Measurements from ENCODE around the gene CEP78. TPM values are rescaled to one million over a fixed set of nuclear protein-coding genes. Genes with fewer than 3 reads are reported as not detected.
"Not testable (repeated sequence)": the region's sequence is repeated elsewhere in the genome, so short reads cannot be mapped to it uniquely, and the experiment has no call there.

Gene CEP78
- total and polyA plus RNA-seq, 7 donors: 1.8 to 4.3 (median 3.0) TPM

GRCh38 chr9:78189461-78189860 is 46.4 kb upstream of the CEP78 start:
- WGBS, 3 donors: 76 to 82% (median 82%) methylated on average over 5 of the region's 5 CpGs
- ATAC-seq (no peak), DNase-seq (no peak)
- intact Hi-C loops (cut with DNase I): no loop called here
- H3K36me3 ChIP-seq (ENCODE audit: insufficient read depth in 1 of 2, low read depth in 1 of 2): no peaks in the 10 kb centered on the region
- no peaks in the 10 kb centered on the region for H3K27me3 ChIP-seq (ENCODE audit: insufficient read depth in 3 of 3, low read length in 2 of 3)
- no peak for TF ChIP-seq CTCF (IDR thresholded peaks at IDR 0.05)
- H3K4me1 ChIP-seq: no peaks in the 10 kb centered on the region
- no peak overlapping the region for H3K27ac ChIP-seq
- no peaks in the 10 kb centered on the region for H3K9me3 ChIP-seq
- no peak overlapping the region for H3K4me3 ChIP-seq

GRCh38 chr9:78191931-78192330 is 43.9 kb upstream of the CEP78 start:
- Histone ChIP-seq H3K4me1 (no peaks in the 10 kb centered on the region), H3K27me3 (ENCODE audit: insufficient read depth in 3 of 3, low read length in 2 of 3) (no peaks in the 10 kb centered on the region), H3K9me3 (no peaks in the 10 kb centered on the region), H3K36me3 (ENCODE audit: insufficient read depth in 1 of 2, low read depth in 1 of 2) (no peaks in the 10 kb centered on the region), H3K27ac (no peak overlapping the region), H3K4me3 (no peak overlapping the region)
- no peak for TF ChIP-seq CTCF (IDR thresholded peaks at IDR 0.05)
- ATAC-seq (no peak), DNase-seq (no peak)
- intact Hi-C loops (cut with DNase I): no loop called here

GRCh38 chr9:78196258-78196657 is 39.6 kb upstream of the CEP78 start:
- Histone ChIP-seq H3K4me3 (no peak overlapping the region), H3K27me3 (ENCODE audit: insufficient read depth in 3 of 3, low read length in 2 of 3) (no peaks in the 10 kb centered on the region), H3K4me1 (no peaks in the 10 kb centered on the region), H3K9me3 (no peaks in the 10 kb centered on the region), H3K36me3 (ENCODE audit: insufficient read depth in 1 of 2, low read depth in 1 of 2) (no peaks in the 10 kb centered on the region), H3K27ac (no peak overlapping the region)
- TF ChIP-seq CTCF (IDR thresholded peaks at IDR 0.05): no peak
- intact Hi-C loops (cut with DNase I): no loop called here
- DNase-seq: no peak
- 88 to 92% (median 91%) methylated on average over 1 of the region's 1 CpG for WGBS, 3 donors
- ATAC-seq: no peak

- peak; percentile 18 to 51 for DNase-seq
- WGBS, 3 donors: 51 to 62% (median 61%) methylated on average over 16 of the region's 16 CpGs
- H3K4me3 ChIP-seq: not testable (repeated sequence)
Observed at GRCh38 chr9:78201158-78201777, 34.6 kb upstream of the CEP78 start.

GRCh38 chr9:78207319-78207718 is 28.6 kb upstream of the CEP78 start:
- Histone ChIP-seq H3K27ac (no peak overlapping the region), H3K9me3 (no peaks in the 10 kb centered on the region), H3K4me3 (no peak overlapping the region), H3K36me3 (ENCODE audit: insufficient read depth in 1 of 2, low read depth in 1 of 2) (no peaks in the 10 kb centered on the region), H3K27me3 (ENCODE audit: insufficient read depth in 3 of 3, low read length in 2 of 3) (no peaks in the 10 kb centered on the region), H3K4me1 (no peaks in the 10 kb centered on the region)
- no peak for DNase-seq
- TF ChIP-seq CTCF (IDR thresholded peaks at IDR 0.05): no peak
- 65 to 75% (median 65%) methylated on average over 2 of the region's 2 CpGs for WGBS, 3 donors
- intact Hi-C loops (cut with DNase I): no loop called here
- ATAC-seq: no peak

More at GRCh38 chr9:78201158-78201777, 34.6 kb upstream of the CEP78 start:
- H3K27ac ChIP-seq; ATAC-seq; H3K27me3 ChIP-seq (ENCODE audit: insufficient read depth in 3 of 3, low read length in 2 of 3); H3K36me3 ChIP-seq (ENCODE audit: insufficient read depth in 1 of 2, low read depth in 1 of 2); H3K4me1 ChIP-seq; H3K9me3 ChIP-seq; intact Hi-C loops (cut with DNase I): not testable (repeated sequence)
